Measurements from ENCODE around the gene RSL1D1.
"Not testable (repeated sequence)": the region's sequence is repeated elsewhere in the genome, so short reads cannot be mapped to it uniquely, and the experiment has no call there.

Gene RSL1D1

GRCh38 chr16:11843206-11843605 is 8.1 kb downstream of the RSL1D1 start:
- no peak for FAIRE-seq

- no peak for FAIRE-seq
Measured at GRCh38 chr16:11841026-11841425, 10.3 kb downstream of the RSL1D1 start.

- FAIRE-seq = no peak
Measured at GRCh38 chr16:11836650-11837244, 14.6 kb downstream of the RSL1D1 start.

DNA sequence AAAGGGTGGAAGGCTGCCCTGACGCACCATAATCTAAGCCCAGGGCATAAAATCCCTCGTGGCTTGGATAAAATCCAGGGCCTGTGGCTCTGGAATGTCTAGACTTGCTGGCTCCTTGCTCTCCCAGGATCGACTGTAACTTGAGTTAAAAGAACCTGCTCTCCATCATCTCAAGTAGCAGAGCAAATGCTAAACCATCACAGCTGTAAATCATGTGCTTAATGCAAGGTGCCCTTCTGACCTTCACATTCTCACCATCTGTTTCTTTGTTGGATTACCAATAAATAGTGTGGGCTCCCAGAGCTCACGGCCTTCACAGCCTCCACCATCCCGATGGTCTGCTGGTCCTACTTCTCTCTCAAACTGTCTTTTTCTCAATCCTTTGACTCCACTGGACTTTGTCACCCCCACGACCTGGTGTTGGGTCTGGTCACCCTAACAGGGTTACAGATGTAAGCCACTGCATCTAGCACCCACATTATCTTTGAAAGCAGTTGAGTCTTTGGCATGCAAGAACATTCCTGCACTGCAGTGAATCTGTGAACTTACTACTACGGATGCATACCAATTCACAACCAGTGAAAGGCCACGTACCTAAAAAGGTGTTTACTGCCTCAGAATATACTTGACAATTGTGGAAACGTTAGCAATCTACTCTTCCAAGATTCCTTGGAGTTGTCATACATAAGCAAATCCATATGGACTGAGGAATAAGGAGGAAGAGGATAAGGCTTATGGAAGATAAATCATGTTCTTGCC is 15.3 kb downstream of the RSL1D1 start:
- no peak for FAIRE-seq

DNA sequence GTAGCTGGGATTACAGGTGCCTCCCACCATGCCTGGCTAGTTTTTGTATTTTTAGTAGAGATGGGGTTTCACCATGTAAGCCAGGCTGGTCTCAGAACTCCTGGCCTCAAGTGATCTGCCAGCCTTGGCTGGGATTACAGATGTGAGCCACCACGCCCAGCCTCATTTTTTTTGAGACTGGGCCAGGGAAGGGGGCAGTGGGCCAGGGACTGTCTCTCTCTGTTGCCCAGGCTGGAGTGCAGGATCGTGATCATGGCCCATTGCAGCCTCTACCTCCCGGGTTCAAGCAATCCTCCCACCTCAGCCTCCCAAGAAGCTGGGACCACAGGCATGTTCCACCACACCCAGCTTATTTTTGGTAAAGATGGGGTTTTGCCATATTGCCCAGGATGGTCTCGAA is 16.0 kb downstream of the RSL1D1 start:
- FAIRE-seq = no peak

GRCh38 chr16:11833951-11834695 is 17.2 kb downstream of the RSL1D1 start:
- no peak for FAIRE-seq

- FAIRE-seq = no peak
Measured at GRCh38 chr16:11828696-11829095, 22.6 kb downstream of the RSL1D1 start.

GRCh38 chr16:11825520-11826165 is 25.7 kb downstream of the RSL1D1 start:
- not testable (repeated sequence) for FAIRE-seq

DNA sequence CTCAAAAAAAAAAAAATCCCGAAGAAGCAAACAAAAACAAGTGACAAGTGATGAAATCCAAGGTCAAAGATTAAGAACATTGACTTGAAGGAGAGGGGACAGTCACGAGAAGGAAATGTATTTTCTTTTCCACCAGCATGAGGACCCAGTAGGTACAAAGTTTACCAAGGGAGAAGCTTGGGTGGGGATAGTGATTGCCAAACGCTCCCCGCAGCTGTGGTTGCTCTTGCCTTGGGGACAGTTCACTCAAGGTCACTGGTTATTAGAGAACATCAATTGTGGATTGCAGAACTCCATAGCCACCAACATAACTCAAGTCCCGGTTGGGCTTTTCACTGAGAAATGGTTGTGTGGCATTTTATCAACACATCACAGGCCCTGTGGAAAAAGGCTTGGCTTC is 27.0 kb downstream of the RSL1D1 start:
- no peak for FAIRE-seq

DNA sequence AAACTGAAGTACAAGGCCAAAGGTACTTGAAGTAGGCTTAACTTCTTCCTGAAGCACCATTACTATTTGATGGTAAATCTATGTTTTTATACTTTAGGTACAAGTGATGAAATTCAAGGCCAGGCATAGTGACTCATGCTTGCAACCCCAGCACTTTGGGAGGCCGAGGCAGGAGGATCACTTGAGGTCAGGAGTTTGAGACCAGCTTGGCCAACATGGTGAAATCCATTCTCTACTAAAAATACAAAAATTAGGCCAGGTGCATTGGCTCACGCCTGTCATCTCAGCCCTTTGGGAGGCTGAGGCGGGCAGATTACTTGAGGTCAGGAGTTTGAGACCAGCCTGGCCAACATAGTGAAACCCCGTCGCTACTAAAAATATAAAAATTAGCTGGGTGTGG is 27.7 kb downstream of the RSL1D1 start:
- FAIRE-seq = not testable (repeated sequence)

DNA sequence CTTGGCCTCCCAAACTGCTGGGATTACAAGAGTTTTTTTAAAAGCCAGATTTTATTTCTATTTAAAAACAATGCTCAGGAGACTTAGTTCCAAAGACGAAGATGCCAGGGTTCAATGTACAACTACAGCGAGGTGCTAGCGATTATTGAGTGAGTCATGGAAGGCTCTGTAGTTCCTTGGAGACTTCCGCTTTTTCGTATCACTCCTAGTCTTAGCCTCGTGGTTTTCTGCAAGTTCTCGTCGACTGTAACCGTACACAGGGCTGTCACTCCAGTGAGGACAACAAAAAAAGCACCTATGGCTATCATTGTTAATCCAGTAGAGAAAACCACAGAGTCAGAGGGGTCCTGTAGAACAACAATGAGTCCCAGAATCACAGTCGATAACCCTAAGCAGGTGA is 31.5 kb downstream of the RSL1D1 start:
- FAIRE-seq = no peak

- not testable (repeated sequence) for FAIRE-seq
Measured at GRCh38 chr16:11818970-11819369, 32.4 kb downstream of the RSL1D1 start.

GRCh38 chr16:11816123-11816522 is 35.2 kb downstream of the RSL1D1 start:
- FAIRE-seq = no peak

DNA sequence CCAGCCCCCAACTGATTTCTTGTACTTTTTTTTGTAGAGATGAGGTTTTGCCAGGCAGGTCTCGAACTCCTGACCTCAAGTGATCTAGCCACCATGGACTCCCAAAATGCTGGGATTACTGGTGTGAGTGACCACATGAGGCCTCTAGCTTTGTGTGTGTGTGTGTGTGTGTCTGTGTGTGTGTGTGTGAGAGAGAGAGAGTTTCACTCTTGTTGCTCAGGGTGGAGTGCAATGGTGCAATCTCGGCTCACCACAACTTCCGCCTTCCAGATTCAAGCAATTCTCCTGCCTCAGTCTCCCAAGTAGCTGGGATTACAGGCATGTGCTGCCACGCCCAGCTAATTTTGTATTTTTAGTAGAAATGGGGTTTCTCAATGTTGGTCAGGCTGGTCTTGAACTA is 36.5 kb downstream of the RSL1D1 start:
- not testable (repeated sequence) for FAIRE-seq

GRCh38 chr16:11806721-11807120 is 44.6 kb downstream of the RSL1D1 start:
- FAIRE-seq = no peak

DNA sequence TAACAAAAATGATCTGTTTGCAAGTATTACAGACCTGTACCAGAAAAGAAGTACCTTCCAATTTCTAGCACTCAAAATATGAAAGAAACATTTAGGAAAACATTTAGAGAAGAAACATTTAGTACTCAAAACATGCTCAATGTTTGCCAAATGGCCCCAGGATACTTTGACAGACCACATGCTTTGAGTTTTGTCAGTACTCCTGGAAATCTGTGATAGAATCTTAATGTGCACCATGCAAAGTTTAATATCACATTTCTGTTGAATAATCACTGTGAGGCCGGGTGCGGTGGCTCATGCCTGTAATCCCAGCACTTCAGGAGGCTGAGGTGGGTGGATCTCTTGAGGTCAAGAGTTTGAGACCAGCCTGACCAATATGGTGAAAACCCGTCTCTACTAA is 45.8 kb downstream of the RSL1D1 start:
- FAIRE-seq = no peak

- FAIRE-seq = no peak
Measured at GRCh38 chr16:11801481-11802021, 49.8 kb downstream of the RSL1D1 start.

- no peak for FAIRE-seq
Measured at GRCh38 chr16:11800382-11800718, 51.0 kb downstream of the RSL1D1 start.

DNA sequence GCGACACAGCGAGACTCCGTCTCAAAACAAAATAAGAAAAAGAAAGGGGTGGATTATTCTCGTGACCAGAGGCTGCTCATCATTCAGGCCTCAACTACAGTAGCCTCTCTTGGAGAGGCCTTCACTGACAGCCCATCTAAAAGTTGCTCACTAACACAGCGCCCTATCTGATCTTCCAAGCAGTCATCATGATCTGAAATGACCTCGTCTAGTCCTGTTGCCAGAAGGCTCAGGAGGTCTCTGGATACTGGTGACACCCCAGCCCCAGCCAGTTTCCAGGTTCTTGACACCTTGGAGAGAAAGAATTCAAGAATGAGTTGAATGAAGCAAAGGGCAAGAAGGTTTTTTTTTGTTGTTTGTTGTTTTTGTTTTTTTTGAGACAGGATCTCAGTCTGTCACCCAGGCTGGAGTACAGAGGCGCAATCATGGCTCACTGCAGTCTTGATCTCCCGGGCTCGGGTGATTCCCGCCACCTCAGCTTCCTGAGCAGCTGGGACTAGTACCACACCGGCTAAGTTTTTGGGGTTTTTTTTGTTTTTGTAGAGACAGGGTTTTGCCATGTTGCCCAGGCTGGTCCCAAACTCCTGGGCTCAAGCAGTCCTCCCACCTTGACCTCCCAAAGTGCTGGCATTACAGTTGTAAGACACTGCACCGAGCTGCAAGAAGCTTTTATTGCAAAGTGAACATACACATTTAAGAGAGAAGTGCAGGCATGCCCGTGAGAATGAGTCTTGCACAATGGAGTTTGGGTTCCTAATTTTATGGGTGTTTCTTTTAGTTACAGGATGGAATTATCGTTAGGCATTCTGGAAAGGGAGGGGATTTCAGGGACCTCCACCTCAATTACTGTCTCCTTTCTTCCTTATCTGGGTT is 51.6 kb downstream of the RSL1D1 start:
- FAIRE-seq = no peak

DNA sequence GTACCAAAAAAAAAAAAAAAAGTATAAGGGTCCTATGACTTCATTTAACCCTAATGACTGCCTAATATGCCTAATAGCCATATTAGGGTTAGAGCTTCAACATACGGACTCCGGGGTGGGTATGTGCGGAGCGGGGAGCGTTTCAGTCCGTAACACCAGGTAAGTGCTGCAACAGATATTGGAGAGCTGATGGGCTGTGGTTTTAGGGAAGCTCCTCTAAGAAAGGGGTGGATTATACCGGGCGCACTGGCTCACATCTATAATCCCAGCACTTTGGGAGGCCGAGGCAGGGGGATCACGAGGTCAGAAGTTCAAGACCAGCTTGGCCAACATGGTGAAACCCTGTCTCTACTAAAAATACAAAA is 52.3 kb downstream of the RSL1D1 start:
- no peak for FAIRE-seq

DNA sequence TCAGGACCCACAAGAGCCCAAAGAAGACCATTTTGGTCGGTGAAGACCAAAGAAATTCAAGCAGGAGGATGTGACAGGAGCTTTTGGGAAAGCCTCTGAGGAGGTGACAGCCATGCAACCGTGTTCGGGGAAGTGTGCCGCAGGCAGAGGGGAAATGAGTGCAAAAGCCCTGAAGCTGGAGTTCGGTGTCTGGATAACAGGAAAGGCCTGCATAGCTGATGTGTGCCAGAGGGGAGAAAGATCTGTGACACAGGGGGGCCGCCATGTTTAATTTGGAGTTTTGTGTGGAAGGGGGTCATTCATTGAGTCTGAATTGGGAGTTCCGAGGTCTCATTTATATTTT is 53.4 kb downstream of the RSL1D1 start:
- FAIRE-seq = no peak

- FAIRE-seq = no peak
Measured at GRCh38 chr16:11797166-11797956, 54.0 kb downstream of the RSL1D1 start, which contains the start of gene ZC3H7A. Gene ZC3H7A, minus strand, starts transcription at chr16:11797258. Its CDS starts 14,904 bp downstream, at chr16:11782354.
